GM12801 (cell line): ENCODE results near the gene F5.

Experiments
- CTCF ChIP-seq: IDR thresholded peaks from one replicate; pipeline ENCODE4 v1.5.1; 2011; ENCODE audit warnings: control low read depth; ENCODE audit not compliant: insufficient read length; ENCODE audit errors: extremely low read depth

Gene F5

GRCh38 chr1:169527001-169527400 is 59.3 kb downstream of the F5 start:
- no peak for TF ChIP-seq CTCF

- TF ChIP-seq CTCF: no peak
These were observed 60.0 kb downstream of the F5 start for GRCh38 chr1:169526120-169526832.

GRCh38 chr1:169525391-169525790 is 60.9 kb downstream of the F5 start:
- no peak for TF ChIP-seq CTCF

GRCh38 chr1:169523904-169524303 is 62.4 kb downstream of the F5 start:
- no peak for TF ChIP-seq CTCF

GRCh38 chr1:169521226-169521625 is 65.1 kb downstream of the F5 start:
- no peak for TF ChIP-seq CTCF

- TF ChIP-seq CTCF: no peak
These were observed 68.6 kb downstream of the F5 start for GRCh38 chr1:169517558-169518186.

GRCh38 chr1:169515641-169516040 is 70.6 kb downstream of the F5 start:
- no peak for TF ChIP-seq CTCF
